Caki2 (cell line): ENCODE measurements around the gene NUDT9. TPM values are rescaled to one million over a fixed set of nuclear protein-coding genes. Genes with fewer than 3 reads are reported as not detected.

Experiments used
- DNase-seq: peaks from one replicate; pipeline ENCODE4 v3.0.0-alpha.2; 2015; ENCODE audit warnings: low read depth
- in situ Hi-C: cut with HindIII; loops from 2 replicates; pipeline ENCODE4 v1.10.0; 2016; ENCODE audit warnings: low sequenced_read_pairs, low pct_unique_long_range_greater_than_20kb, mixed read lengths
- total RNA-seq: library from RNA; depleted of rRNA; stranded (reverse); fragments of >200 nt; shearing (Covaris generic); gene quantifications from 2 replicates; pipeline ENCODE4 v1.2.3, GENCODE V29; 2014; ENCODE audit warnings: low replicate concordance; rRNA removed

NUDT9 gene
- total RNA-seq, 1 experiment from 2014 or later, result 33.4 TPM

- DNase-seq, result no peak
These were observed 70.7 kb downstream of the NUDT9 start for GRCh38 chr4:87493115-87493514.

GRCh38 chr4:87497159-87497558 lies 74.8 kb downstream of the NUDT9 start:
- DNase-seq, result no peak
- in situ Hi-C loops, result no loop called here

More at GRCh38 chr4:87493115-87493514, 70.7 kb downstream of the NUDT9 start:
- in situ Hi-C loops, result no loop called here

- in situ Hi-C loops, result no loop called here
- DNase-seq, result no peak
These were observed 75.2 kb downstream of the NUDT9 start for GRCh38 chr4:87497578-87497977.

- no peak for DNase-seq
- in situ Hi-C loops, result no loop called here
These were observed 76.1 kb downstream of the NUDT9 start for GRCh38 chr4:87498446-87498900.

GRCh38 chr4:87499403-87500091 lies 77.2 kb downstream of the NUDT9 start:
- DNase-seq, result no peak
- in situ Hi-C loops, result no loop called here

- no peak for DNase-seq
- in situ Hi-C loops, result no loop called here
These were observed 77.7 kb downstream of the NUDT9 start for GRCh38 chr4:87500092-87500462.

GRCh38 chr4:87502580-87503238 lies 80.3 kb downstream of the NUDT9 start:
- in situ Hi-C loops, result no loop called here
- no peak for DNase-seq

GRCh38 chr4:87505862-87506261 lies 83.5 kb downstream of the NUDT9 start:
- DNase-seq, result no peak
- in situ Hi-C loops, result no loop called here

- no peak for DNase-seq
- in situ Hi-C loops, result no loop called here
These were observed 84.8 kb downstream of the NUDT9 start for GRCh38 chr4:87506974-87507701.

Other genes starting within 250 kb of the NUDT9 start
- 8.7 and 9.4 TPM in 2 replicates for gene KLHL8, start 202.0 kb upstream of the NUDT9 start, total RNA-seq
- 0.43 TPM in 1 of 2 replicates, not detected in the other for gene HSD17B13, start 99.7 kb upstream of the NUDT9 start, total RNA-seq
- gene HSD17B11, start 31.4 kb upstream of the NUDT9 start, total RNA-seq, result 59.6 and 78.3 TPM in 2 replicates
- 0.20 and 0.51 TPM in 2 replicates for gene SPARCL1, start 106.8 kb downstream of the NUDT9 start, total RNA-seq
- not detected in 2 replicates for gene DSPP, start 186.0 kb downstream of the NUDT9 start, total RNA-seq
- gene DMP1, start 227.7 kb downstream of the NUDT9 start, total RNA-seq, result not detected in 2 replicates